Liver (tissue), 3 donors: Measurements from ENCODE around the gene RPS23.

Experiments
- RAD21 ChIP-seq, 2 donors: IDR thresholded peaks; 2 replicates each; pipeline ENCODE4 v1.6.1; 2016; ENCODE audit warnings: antibody characterized with exemption in 2 of 2, mild to moderate bottlenecking in 2 of 2
- SP1 ChIP-seq: IDR thresholded peaks from 2 replicates; pipeline ENCODE4 v1.6.1; 2018; ENCODE audit warnings: antibody characterized with exemption, mild to moderate bottlenecking
- YY1 ChIP-seq: IDR thresholded peaks from 2 replicates; pipeline ENCODE4 v1.6.1; 2016; ENCODE audit warnings: antibody characterized with exemption, mild to moderate bottlenecking
- TF ChIP-seq, protein P1 (sequence below): fragments of 150-350 bp; IDR thresholded peaks from 2 replicates; pipeline ENCODE4 v1.5.1; 2017; ENCODE audit warnings: improper control_type of control experiment, low read depth, low read length; ENCODE audit not compliant: missing input control
- TF ChIP-seq, protein P2 (sequence below): IDR thresholded peaks from 2 replicates; pipeline ENCODE4 v1.6.1; 2016; ENCODE audit warnings: antibody characterized with exemption
- TF ChIP-seq, protein P3 (sequence below): IDR thresholded peaks from 2 replicates; pipeline ENCODE4 v1.6.1; 2016; ENCODE audit warnings: antibody characterized with exemption, mild to moderate bottlenecking
- donor health status: healthy.
- donor health status: healthy.

DNA sequence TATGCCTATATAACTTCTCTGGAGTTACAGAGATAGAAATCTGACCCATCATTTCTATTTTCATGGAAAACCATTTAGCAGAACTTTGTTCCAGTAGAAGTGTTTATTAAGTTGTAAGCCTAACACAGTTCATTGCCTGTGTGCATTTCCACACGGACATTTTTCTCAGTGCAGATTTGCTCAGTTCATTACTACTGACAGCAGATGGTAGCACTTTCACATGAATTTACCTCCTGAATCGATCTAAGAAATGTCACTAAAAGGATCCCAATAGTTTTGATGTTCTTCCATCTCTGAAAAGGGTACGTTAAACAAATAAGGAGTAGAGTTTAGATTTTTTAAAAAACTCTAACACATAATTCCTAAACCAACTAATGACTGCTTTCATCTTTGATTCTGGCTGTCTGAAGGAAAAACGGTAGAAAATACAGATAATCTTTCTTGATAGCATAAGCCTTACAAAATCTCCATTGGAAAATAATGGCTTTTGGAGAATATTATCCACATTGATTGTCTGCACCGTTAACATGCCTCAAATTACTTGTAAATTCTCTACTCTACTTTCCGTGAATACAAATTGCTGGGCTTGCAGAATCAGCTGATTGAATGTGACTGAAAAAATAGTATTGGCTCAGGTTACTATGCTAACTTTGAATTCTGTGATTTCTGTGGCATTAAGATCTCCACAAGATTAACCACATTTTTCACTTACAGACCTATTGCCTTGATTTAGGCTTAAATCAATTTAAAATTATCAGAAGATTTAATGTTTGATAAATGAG is 33.1 kb downstream of the RPS23 start:
- TF ChIP-seq, protein P1, sequence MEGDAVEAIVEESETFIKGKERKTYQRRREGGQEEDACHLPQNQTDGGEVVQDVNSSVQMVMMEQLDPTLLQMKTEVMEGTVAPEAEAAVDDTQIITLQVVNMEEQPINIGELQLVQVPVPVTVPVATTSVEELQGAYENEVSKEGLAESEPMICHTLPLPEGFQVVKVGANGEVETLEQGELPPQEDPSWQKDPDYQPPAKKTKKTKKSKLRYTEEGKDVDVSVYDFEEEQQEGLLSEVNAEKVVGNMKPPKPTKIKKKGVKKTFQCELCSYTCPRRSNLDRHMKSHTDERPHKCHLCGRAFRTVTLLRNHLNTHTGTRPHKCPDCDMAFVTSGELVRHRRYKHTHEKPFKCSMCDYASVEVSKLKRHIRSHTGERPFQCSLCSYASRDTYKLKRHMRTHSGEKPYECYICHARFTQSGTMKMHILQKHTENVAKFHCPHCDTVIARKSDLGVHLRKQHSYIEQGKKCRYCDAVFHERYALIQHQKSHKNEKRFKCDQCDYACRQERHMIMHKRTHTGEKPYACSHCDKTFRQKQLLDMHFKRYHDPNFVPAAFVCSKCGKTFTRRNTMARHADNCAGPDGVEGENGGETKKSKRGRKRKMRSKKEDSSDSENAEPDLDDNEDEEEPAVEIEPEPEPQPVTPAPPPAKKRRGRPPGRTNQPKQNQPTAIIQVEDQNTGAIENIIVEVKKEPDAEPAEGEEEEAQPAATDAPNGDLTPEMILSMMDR, result no peak
- TF ChIP-seq SP1 (no peak), RAD21 (IDR thresholded peaks at IDR 0.05) (no peak), YY1 (no peak)
- TF ChIP-seq, protein P2, sequence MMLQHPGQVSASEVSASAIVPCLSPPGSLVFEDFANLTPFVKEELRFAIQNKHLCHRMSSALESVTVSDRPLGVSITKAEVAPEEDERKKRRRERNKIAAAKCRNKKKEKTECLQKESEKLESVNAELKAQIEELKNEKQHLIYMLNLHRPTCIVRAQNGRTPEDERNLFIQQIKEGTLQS, result no peak
- TF ChIP-seq, protein P3, sequence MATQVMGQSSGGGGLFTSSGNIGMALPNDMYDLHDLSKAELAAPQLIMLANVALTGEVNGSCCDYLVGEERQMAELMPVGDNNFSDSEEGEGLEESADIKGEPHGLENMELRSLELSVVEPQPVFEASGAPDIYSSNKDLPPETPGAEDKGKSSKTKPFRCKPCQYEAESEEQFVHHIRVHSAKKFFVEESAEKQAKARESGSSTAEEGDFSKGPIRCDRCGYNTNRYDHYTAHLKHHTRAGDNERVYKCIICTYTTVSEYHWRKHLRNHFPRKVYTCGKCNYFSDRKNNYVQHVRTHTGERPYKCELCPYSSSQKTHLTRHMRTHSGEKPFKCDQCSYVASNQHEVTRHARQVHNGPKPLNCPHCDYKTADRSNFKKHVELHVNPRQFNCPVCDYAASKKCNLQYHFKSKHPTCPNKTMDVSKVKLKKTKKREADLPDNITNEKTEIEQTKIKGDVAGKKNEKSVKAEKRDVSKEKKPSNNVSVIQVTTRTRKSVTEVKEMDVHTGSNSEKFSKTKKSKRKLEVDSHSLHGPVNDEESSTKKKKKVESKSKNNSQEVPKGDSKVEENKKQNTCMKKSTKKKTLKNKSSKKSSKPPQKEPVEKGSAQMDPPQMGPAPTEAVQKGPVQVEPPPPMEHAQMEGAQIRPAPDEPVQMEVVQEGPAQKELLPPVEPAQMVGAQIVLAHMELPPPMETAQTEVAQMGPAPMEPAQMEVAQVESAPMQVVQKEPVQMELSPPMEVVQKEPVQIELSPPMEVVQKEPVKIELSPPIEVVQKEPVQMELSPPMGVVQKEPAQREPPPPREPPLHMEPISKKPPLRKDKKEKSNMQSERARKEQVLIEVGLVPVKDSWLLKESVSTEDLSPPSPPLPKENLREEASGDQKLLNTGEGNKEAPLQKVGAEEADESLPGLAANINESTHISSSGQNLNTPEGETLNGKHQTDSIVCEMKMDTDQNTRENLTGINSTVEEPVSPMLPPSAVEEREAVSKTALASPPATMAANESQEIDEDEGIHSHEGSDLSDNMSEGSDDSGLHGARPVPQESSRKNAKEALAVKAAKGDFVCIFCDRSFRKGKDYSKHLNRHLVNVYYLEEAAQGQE, result no peak
